Measurements from ENCODE around the gene RTBDN.

- no peak for TF ChIP-seq POLR2A (IDR thresholded peaks at IDR 0.05)
- TF ChIP-seq CTCF (IDR thresholded peaks at IDR 0.05 in 4 of 5, conservative IDR thresholded peaks at IDR 0.05 in 1 of 5): no peak
Observed at GRCh38 chr19:12785431-12786031, 48.8 kb downstream of the RTBDN start.

All from gastrocnemius medialis (tissue), 4 donors.